HS-27A (cell line): Measurements from ENCODE around the gene PXYLP1.
"Not testable (repeated sequence)": the region's sequence is repeated elsewhere in the genome, so short reads cannot be mapped to it uniquely, and the experiment has no call there.

Experiments
- DNase-seq: peaks from one replicate; pipeline ENCODE4 v3.0.0-alpha.2; 2012; ENCODE audit warnings: low read depth, missing footprints

Gene PXYLP1

DNA sequence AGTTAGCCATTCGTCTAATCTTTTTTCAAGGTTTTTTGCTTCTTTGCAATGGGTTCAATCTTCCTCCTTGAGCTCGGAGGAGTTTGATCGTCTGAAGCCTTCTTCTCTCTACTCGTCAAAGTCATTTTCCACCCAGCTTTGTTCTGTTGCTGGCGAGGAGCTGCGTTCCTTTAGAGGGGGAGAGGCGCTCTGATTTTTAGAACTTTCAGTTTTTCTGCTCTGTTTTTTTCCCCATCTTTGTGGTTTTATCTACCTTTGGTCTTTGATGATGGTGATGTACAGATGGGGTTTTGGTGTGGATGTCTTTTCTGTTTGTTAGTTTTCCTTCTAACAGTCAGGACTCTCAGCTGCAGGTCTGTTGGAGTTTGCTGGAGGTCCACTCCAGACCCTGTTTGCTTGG, 68.8 kb downstream of the PXYLP1 start:
- DNase-seq: not testable (repeated sequence)

DNA sequence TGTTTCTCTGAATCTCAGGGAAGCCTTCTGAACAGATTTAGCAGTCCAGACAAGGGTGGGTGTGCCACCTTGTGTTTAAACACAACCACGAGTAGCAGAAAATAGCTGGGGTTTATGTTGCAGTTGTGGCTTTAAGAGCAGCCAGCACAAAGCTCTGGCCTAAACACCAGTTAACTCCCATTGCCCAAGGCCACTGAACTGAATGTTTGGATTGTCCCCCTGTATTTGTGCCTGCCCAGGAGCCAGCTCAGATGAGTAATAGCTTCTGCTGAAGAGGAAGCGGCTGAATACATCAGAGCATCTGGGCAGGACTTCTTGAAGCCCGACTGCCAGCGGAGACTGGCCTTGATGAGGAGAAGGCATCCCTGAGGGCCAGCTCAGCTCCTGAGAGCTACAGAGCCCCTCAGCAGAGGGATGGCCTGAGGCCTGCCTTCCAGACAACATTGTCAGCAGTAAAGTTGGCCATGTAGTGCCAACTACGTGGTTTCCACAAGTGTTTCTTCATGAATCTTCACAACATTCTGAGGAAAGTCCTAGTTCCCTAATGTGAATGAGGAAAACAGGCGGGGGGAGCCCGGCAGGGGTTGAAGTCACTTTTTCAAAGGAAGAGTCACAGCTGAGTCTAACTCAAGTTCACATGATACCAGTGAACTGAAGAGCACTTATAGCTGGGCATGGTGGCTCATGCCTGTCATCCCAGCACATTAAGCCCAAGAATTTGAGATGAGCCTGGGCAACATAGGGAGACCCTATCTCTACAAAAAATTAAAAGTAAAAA, 70.9 kb downstream of the PXYLP1 start:
- DNase-seq: no peak

- no peak for DNase-seq
Observed at GRCh38 chr3:141303481-141304223, 72.0 kb downstream of the PXYLP1 start.

DNA sequence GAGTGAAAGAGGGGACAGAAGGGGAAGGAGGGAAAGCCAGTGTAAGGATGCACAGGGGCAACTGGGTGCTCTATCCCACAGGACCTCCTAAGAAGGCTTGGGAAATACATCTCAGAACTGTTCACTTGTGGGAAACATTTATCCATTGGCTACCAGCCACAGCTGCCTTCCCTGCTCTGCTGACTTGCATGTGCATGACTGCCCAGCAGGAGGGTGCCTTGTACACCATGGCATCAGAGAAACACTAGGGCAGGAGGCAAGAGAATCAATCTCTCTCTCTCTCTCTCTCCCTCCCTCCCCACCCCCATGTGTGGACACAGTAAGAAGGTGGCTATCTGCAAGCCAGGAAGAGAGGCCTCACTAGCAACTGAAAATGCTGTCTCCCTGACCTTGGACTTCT, 73.8 kb downstream of the PXYLP1 start:
- peak; percentile 34 for DNase-seq

- DNase-seq: no peak
Observed at GRCh38 chr3:141306276-141306675, 74.7 kb downstream of the PXYLP1 start.

DNA sequence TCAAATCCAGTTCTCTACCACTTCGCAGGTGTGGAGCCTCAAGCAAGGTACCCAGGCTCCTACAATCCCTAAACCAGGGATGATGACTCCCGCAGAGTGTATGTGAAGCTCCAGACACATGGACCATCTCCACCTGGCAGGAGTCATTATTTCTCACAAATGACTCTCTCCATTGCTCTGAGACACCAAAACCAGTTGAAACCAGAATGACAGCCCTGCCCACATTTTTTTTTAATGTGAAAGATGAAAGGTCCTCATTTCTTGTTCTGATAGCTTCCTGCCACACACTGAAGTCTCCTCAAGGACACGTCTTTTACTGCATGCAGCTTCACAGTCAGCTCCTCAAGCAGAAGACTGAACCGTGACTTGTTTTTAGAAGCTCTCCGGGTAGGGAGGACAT, 75.3 kb downstream of the PXYLP1 start:
- no peak for DNase-seq

- DNase-seq: no peak
Observed at GRCh38 chr3:141307351-141308059, 75.9 kb downstream of the PXYLP1 start.

GRCh38 chr3:141308588-141309218, 77.1 kb downstream of the PXYLP1 start:
- no peak for DNase-seq

DNA sequence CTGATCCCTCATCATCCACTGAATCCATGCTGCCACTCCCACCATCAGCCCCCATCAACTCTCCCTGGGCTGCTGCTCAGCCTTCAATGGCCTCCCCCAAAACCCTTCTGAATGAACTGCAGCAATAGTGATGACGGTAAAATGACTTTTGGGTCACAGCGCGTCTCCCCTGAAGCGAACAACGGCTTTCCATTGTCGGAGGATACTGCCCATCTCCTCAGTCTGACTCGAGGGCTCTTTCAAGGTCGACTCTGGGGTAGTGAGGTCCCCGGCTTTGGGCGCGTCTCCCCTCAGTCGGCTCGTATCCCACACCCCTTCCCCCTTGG, 79.5 kb downstream of the PXYLP1 start:
- DNase-seq: no peak

DNA sequence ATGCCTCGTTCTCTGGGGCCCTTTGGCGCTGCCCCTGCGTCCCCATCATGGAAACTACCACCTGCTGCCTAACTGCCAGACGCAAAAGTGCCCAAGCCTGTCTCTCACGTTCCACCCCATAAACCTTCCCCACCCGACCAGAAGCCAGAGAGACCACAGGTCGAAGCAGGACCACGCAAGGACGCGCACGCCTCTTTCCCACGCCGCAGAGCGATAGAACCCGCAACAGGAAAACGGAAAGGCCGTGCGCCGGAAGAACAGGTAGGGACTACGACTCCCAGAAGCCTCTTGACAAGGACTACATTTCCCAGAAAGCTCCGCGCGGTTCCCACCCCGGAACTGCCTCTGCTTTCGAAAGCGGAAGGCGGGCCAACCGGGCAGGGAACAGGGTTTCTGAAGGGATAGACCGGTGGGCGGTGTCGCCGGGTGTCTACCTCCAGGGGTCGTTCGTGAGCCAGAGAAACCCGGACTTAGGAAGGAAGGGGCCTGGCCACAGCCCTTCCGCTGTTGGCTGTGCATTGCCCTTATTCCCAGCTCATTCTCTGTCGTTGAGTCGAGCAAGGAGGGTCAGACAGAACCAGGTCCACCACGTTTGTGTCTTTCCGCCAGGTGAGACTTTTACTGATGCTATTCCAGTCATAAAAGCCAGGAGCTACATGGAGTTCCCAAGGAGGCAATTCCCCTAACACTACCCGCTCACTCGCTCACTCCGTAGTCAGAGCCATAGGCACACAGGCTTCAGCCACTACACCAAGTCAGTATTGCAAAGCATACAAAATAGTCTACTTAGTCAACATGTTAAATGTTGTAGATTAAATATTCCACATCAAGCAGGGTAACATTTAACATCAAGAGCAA, 80.1 kb downstream of the PXYLP1 start:
- DNase-seq: peak; percentile 88

GRCh38 chr3:141312354-141313092, 80.9 kb downstream of the PXYLP1 start:
- no peak for DNase-seq

DNA sequence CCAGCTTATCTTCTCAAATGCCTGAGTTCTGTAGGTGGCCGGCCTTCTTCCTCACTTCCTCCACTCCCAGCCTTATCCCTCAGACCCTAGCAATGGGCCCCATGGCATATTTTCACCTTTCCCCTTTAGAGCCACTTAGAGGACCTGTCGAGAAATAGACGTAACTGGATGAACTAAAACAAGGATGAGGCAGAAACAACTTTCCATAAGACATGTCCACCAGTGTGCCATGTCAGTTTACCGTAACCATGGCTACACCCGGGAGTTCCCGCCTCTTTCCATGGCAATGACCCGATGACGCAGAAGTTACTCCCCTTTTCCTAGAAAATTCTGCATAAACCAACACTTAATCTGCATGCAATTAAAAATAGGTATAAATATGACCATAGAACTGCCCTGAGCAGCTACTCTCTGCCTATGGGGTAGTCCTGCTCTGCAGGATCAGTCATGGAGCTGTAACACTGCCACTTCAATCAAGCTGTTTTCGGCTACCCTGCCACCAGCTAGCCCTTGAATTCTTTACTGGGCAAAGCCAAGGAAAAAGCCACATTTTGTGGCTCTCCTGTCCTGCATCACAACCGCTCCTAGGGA, 81.6 kb downstream of the PXYLP1 start:
- DNase-seq: no peak

DNA sequence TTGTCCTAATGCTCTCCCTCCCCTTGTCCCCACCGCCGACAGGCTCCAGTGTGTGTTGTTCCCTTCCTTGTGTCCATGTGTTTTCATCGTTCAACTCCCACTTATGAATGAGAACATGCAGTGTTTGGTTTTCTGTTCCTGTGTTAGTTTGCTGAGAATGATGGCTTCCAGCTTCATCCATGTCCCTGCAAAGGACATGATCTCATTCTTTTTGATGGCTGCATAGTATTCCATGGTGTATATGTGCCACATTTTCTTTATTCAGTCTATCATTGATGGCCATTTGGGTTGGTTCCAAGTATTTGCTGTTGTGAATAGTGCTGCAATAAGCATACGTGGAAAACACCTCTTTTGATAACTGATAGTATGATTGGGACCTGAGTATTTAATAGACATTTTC, 82.8 kb downstream of the PXYLP1 start:
- DNase-seq: not testable (repeated sequence)

GRCh38 chr3:141316851-141317250, 85.2 kb downstream of the PXYLP1 start:
- no peak for DNase-seq

DNA sequence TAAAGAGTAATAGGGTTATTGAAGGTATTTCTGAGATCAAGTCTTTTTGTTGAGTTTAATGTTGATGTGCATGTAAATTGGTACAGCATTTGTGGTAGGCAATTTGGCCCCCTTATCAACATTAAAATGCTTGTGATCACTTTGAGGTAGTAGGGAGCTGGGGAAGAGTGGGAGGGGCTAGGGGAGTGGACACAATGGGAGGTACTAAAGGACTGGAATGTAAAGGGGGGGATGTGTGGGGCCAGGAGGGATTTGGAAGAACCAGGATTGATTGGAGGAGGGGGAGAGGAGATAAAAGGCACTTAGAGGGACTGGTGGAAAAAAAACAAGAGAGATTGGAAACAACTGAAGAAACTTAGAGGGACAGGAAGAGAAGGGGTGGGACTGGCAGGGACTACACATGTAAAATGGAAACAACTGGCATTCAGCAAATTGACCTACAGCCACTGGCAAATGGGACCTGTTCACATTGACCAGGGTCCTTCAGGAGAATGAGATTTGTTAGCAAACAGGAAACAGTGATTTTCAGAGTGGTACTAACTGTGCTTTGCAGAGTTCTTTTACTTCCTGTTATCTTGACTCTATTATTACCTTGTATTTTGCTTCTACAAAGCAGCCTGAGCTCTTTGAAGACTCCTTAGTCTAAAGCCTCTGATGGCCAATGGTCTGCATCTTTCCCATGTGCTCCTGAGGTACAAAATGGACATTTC, 88.9 kb downstream of the PXYLP1 start:
- DNase-seq: no peak

GRCh38 chr3:141321109-141321497, 89.5 kb downstream of the PXYLP1 start:
- no peak for DNase-seq

GRCh38 chr3:141323936-141324704, 92.5 kb downstream of the PXYLP1 start:
- DNase-seq: no peak

DNA sequence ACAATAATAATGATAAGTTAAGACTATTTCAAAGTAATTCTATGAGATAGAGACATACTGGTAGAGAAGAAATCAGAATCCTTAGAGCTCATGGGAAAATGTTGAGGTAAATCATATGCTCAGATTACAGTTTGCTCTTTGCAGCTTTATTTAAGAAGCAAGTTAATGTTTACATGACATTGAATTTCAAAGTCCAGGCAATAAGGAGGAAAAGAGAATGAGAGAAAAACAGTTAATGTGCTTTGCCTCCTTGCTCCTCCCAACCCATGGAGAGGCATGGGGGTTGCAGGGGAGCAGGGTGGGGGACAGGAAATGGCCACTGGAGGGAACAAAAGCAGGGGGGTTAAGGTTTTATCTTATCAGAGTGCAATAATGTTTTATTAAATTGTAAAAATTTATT, 94.5 kb downstream of the PXYLP1 start:
- DNase-seq: no peak

- DNase-seq: no peak
Observed at GRCh38 chr3:141326626-141327025, 95.0 kb downstream of the PXYLP1 start.
